HG03159 (cell line): Measurements from ENCODE around the gene RNF6.

Experiments used
- ATAC-seq: cut with Tn5 transposase; IDR thresholded peaks from one replicate; pipeline ENCODE4 v1.9.1; 2021; ENCODE audit warnings: mild to moderate bottlenecking, moderate library complexity; ENCODE audit not compliant: unreplicated experiment

Gene RNF6

GRCh38 chr13:26168237-26168814 is 53.8 kb downstream of the RNF6 start:
- no peak for ATAC-seq

DNA sequence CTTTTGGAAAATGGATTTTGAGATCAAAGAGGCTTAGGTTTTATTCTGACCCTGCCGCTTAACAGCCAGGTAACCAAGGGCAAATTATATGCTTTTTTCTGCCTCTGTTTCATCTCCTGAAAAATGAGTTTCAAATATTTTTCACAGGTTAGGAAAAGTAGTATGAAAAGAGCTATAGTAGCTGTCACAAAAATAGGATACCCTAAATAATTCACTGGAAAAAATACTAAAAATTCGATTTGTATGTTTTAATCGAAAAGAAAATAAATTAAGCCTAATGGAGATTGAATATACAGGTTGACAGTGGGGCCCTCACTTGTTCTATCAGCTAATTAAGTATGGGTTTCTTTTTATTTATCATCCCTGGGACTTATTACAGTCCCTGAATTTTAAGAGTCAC is 58.3 kb downstream of the RNF6 start:
- no peak for ATAC-seq
